ENCODE data around the gene MOCS1.

DNA sequence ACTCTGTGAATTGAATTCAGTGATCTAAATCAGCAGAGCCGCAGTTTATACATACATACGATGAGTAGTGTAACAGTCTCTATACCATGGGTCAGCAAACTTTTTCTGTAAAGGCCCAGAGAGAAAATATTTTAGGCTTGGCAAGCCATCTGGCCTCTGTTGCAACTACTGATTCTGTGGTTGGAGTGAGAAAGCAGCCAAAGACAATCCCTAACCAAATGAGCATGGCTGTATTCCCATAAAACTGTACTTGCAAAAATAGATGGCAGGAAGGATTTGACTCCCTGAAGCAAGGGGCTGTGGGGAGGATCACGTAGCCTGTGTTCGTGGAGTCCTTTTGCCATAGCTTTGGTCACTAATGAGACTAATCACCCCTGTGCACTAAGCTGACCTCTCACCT lies 17.9 kb upstream of the MOCS1 start:
- TF ChIP-seq, protein P1, sequence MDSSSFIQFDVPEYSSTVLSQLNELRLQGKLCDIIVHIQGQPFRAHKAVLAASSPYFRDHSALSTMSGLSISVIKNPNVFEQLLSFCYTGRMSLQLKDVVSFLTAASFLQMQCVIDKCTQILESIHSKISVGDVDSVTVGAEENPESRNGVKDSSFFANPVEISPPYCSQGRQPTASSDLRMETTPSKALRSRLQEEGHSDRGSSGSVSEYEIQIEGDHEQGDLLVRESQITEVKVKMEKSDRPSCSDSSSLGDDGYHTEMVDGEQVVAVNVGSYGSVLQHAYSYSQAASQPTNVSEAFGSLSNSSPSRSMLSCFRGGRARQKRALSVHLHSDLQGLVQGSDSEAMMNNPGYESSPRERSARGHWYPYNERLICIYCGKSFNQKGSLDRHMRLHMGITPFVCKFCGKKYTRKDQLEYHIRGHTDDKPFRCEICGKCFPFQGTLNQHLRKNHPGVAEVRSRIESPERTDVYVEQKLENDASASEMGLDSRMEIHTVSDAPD (CRISPR knock-in tag; IDR thresholded peaks at IDR 0.05), result no peak
- TF ChIP-seq POLR2AphosphoS5 (IDR thresholded peaks at IDR 0.05; ENCODE audit: control insufficient read depth, insufficient read depth, low read depth, low read length) (no peak), XRCC3 (IDR thresholded peaks at IDR 0.05) (no peak), SIN3A (IDR thresholded peaks at IDR 0.05; ENCODE audit: borderline replicate concordance in 2 of 2, control insufficient read depth in 1 of 2, low read depth in 2 of 2, low read length in 2 of 2) (no peak), TGIF2 (CRISPR knock-in tag; IDR thresholded peaks at IDR 0.05) (no peak), JUNB (CRISPR knock-in tag; conservative IDR thresholded peaks at IDR 0.05) (no peak), TCF7L2 (IDR thresholded peaks at IDR 0.05; ENCODE audit: low read depth, low read length) (no peak), SIN3B (IDR thresholded peaks at IDR 0.05; ENCODE audit: low read depth) (no peak)
- TF ChIP-seq, protein P2, sequence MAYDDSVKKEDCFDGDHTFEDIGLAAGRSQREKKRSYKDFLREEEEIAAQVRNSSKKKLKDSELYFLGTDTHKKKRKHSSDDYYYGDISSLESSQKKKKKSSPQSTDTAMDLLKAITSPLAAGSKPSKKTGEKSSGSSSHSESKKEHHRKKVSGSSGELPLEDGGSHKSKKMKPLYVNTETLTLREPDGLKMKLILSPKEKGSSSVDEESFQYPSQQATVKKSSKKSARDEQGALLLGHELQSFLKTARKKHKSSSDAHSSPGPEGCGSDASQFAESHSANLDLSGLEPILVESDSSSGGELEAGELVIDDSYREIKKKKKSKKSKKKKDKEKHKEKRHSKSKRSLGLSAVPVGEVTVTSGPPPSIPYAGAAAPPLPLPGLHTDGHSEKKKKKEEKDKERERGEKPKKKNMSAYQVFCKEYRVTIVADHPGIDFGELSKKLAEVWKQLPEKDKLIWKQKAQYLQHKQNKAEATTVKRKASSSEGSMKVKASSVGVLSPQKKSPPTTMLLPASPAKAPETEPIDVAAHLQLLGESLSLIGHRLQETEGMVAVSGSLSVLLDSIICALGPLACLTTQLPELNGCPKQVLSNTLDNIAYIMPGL (CRISPR knock-in tag; IDR thresholded peaks at IDR 0.05), result no peak
- TF ChIP-seq, protein P3, sequence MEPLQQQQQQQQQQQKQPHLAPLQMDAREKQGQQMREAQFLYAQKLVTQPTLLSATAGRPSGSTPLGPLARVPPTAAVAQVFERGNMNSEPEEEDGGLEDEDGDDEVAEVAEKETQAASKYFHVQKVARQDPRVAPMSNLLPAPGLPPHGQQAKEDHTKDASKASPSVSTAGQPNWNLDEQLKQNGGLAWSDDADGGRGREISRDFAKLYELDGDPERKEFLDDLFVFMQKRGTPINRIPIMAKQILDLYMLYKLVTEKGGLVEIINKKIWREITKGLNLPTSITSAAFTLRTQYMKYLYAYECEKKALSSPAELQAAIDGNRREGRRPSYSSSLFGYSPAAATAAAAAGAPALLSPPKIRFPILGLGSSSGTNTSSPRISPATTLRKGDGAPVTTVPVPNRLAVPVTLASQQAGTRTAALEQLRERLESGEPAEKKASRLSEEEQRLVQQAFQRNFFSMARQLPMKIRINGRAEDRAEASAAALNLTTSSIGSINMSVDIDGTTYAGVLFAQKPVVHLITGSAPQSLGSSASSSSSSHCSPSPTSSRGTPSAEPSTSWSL (CRISPR knock-in tag; IDR thresholded peaks at IDR 0.05; ENCODE audit: borderline replicate concordance), result no peak
- TF ChIP-seq, protein P4, sequence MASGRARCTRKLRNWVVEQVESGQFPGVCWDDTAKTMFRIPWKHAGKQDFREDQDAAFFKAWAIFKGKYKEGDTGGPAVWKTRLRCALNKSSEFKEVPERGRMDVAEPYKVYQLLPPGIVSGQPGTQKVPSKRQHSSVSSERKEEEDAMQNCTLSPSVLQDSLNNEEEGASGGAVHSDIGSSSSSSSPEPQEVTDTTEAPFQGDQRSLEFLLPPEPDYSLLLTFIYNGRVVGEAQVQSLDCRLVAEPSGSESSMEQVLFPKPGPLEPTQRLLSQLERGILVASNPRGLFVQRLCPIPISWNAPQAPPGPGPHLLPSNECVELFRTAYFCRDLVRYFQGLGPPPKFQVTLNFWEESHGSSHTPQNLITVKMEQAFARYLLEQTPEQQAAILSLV (tag; IDR thresholded peaks at IDR 0.05), result no peak
